Testis (tissue), 2 donors: ENCODE measurements around the gene NOTO.

Experiments
- CTCF ChIP-seq, 3 experiments: fragments of 450-650 bp in 2 of 3; fragments of 200-600 bp in 1 of 3; sonication (generic) in 1 of 3; IDR thresholded peaks; one replicate each; pipeline ENCODE4 v1.5.1; 2016 to 2019; ENCODE audit warnings: antibody characterized with exemption in 3 of 3, mild to moderate bottlenecking in 2 of 3, moderate library complexity in 1 of 3
- POLR2A ChIP-seq: fragments of 450-650 bp; IDR thresholded peaks from one replicate; pipeline ENCODE4 v1.6.1; 2017; ENCODE audit warnings: antibody characterized with exemption, mild to moderate bottlenecking, moderate library complexity

GRCh38 chr2:73258186-73258912 lies 56.0 kb downstream of the NOTO start:
- TF ChIP-seq CTCF (IDR thresholded peaks at IDR 0.05): no peak
- no peak for TF ChIP-seq POLR2A
